DOHH2 (cell line): ENCODE measurements around the gene SURF1.

Experiments used
- EZH2phosphoT487 ChIP-seq: fragments of 200-600 bp; sonication (generic); IDR thresholded peaks from 2 replicates; pipeline ENCODE4 v1.6.1; 2017; ENCODE audit warnings: borderline replicate concordance, mild to moderate bottlenecking, antibody characterized with exemption, low read length, moderate library complexity, mixed read lengths
- TF ChIP-seq, protein P1 (sequence below): fragments of 200-600 bp; sonication (generic); IDR thresholded peaks from one replicate; pipeline ENCODE4 v1.5.1; 2014; ENCODE audit warnings: antibody characterized with exemption, mild to moderate bottlenecking, low read depth, low read length; ENCODE audit not compliant: poor library complexity, severe bottlenecking

DNA sequence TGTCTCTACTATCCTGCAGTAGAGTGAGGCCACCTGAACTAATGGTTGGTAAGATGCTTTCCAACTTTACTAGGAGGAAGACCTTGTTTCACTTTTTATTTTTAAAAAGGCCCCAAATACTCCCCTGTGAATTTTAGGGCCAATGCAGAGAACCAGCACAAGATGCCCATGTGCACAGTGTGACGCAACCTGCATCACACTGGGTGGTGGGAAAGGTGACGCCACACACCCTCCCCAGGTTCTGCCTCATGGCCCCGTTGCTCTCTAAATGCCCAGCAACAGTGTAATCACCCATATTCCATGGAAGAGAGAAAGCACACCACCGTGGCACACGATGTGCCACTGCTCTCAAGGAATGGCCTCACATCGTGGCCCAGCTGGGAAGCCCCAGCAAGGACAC, 13.1 kb upstream of the SURF1 start:
- TF ChIP-seq, protein P1, sequence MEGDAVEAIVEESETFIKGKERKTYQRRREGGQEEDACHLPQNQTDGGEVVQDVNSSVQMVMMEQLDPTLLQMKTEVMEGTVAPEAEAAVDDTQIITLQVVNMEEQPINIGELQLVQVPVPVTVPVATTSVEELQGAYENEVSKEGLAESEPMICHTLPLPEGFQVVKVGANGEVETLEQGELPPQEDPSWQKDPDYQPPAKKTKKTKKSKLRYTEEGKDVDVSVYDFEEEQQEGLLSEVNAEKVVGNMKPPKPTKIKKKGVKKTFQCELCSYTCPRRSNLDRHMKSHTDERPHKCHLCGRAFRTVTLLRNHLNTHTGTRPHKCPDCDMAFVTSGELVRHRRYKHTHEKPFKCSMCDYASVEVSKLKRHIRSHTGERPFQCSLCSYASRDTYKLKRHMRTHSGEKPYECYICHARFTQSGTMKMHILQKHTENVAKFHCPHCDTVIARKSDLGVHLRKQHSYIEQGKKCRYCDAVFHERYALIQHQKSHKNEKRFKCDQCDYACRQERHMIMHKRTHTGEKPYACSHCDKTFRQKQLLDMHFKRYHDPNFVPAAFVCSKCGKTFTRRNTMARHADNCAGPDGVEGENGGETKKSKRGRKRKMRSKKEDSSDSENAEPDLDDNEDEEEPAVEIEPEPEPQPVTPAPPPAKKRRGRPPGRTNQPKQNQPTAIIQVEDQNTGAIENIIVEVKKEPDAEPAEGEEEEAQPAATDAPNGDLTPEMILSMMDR: no peak
- no peak for TF ChIP-seq EZH2phosphoT487
